A673 (cell line): ENCODE data around the gene ANKRD11. TPM values are rescaled to one million over a fixed set of nuclear protein-coding genes. Genes with fewer than 3 reads are reported as not detected.

Experiments
- BruUV-seq: library from RNA; stranded (reverse); fragments of 400-500 nt; replicated peaks from 2 replicates; lab custom pipeline; 2021; lab: Mats Ljungman, UMichigan
- CTCF ChIA-PET: fragments of 300-600 bp; sonication (Branson Sonifier 250); formaldehyde crosslinking; loops from one replicate; lab custom pipeline; 2022; ENCODE audit warnings: antibody characterized with exemption; lab: Charles Lee
- POLR2A ChIA-PET: fragments of 300-600 bp; sonication (Branson Sonifier 250); formaldehyde crosslinking; loops from one replicate; lab custom pipeline; 2022; ENCODE audit warnings: antibody characterized with exemption; ENCODE audit not compliant: low non-redundant PET; lab: Charles Lee
- DNase-seq: peaks from one replicate; pipeline ENCODE4 v3.0.0-alpha.2; 2015; ENCODE audit warnings: low spot score
- H3K27ac ChIP-seq: fragments of 200-600 bp; sonication (generic); 2 replicates; pipeline ENCODE4 v1.5.1; 2016; ENCODE audit warnings: mixed run types, low read depth, mild to moderate bottlenecking, mixed read lengths, antibody characterized with exemption, low read length; ENCODE audit not compliant: poor library complexity, severe bottlenecking
- H3K27me3 ChIP-seq: fragments of 200-600 bp; sonication (generic); replicated peaks from 2 replicates; pipeline ENCODE4 v1.6.1; 2017; ENCODE audit warnings: mixed run types, low read depth, mild to moderate bottlenecking, mixed read lengths, antibody characterized with exemption, low read length; ENCODE audit not compliant: insufficient read depth, poor library complexity
- H3K36me3 ChIP-seq: fragments of 200-600 bp; sonication (generic); 2 replicates; pipeline ENCODE4 v1.6.1; 2016; ENCODE audit warnings: mixed run types, mild to moderate bottlenecking, mixed read lengths, antibody characterized with exemption, low read length; ENCODE audit not compliant: insufficient read depth, poor library complexity, severe bottlenecking
- H3K4me1 ChIP-seq: fragments of 200-600 bp; sonication (generic); 2 replicates; pipeline ENCODE4 v1.6.1; 2017; ENCODE audit warnings: mixed run types, mild to moderate bottlenecking, mixed read lengths, antibody characterized with exemption, low read length; ENCODE audit not compliant: insufficient read depth, poor library complexity, severe bottlenecking
- H3K4me3 ChIP-seq: fragments of 200-600 bp; sonication (generic); 2 replicates; pipeline ENCODE4 v1.5.1; 2016; ENCODE audit warnings: low read depth, mixed run types, mild to moderate bottlenecking, mixed read lengths, low read length; ENCODE audit not compliant: poor library complexity, severe bottlenecking
- H3K9me3 ChIP-seq: fragments of 200-600 bp; sonication (generic); 2 replicates; pipeline ENCODE4 v1.6.1; 2016; ENCODE audit warnings: mixed run types, low read depth, mild to moderate bottlenecking, mixed read lengths, antibody characterized with exemption, low read length; ENCODE audit not compliant: poor library complexity, severe bottlenecking
- EZH2 ChIP-seq: fragments of 200-600 bp; sonication (generic); IDR thresholded peaks from 2 replicates; pipeline ENCODE4 v1.6.1; 2017; ENCODE audit warnings: borderline replicate concordance, low read depth, mild to moderate bottlenecking, mixed read lengths, antibody characterized with exemption, low read length; ENCODE audit not compliant: poor library complexity, severe bottlenecking
- intact Hi-C: fragments of 100-400 bp; cut with micrococcal nuclease; formaldehyde crosslinking; loops from one replicate; pipeline ENCODE4 v1.10.0; 2022; ENCODE audit not compliant: unreplicated experiment
- total RNA-seq: library from RNA; stranded (reverse); gene quantifications from 2 replicates; pipeline ENCODE4 v1.2.3, GENCODE V29; 2021
- TF ChIP-seq, protein P1 (sequence below): fragments of 300-800, 200-600 bp; sonication (generic); conservative IDR thresholded peaks from 2 replicates; pipeline ENCODE4 v1.5.1; 2017; ENCODE audit warnings: low read depth, mild to moderate bottlenecking, antibody characterized with exemption, low read length, moderate library complexity, mixed read lengths

Gene ANKRD11
- total RNA-seq, 1 experiment from 2014 or later: 217 TPM

DNA sequence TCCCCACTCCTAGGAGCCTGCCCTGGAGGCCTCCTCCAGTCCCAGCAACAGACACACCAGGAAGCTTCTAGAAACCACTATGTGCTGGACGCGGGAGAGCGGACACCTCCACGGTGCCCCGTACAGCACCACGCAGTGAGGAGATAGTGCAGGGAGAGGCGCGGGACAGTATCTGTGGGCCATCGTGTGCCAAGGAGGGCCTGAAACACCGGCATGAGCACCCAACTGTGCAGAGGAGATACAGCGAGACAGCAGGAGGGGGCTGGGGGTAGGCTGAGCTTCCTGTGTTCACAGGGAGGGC, 215.1 kb downstream of the ANKRD11 start:
- Histone ChIP-seq H3K4me1 (no peaks in the 10 kb centered on the region), H3K4me3 (no peak overlapping the region), H3K9me3 (no peaks in the 10 kb centered on the region), H3K27me3 (no peaks in the 10 kb centered on the region), H3K27ac (no peak overlapping the region), H3K36me3 (peaks cover 62% of the 10 kb centered on the region)
- TF ChIP-seq, protein P1, sequence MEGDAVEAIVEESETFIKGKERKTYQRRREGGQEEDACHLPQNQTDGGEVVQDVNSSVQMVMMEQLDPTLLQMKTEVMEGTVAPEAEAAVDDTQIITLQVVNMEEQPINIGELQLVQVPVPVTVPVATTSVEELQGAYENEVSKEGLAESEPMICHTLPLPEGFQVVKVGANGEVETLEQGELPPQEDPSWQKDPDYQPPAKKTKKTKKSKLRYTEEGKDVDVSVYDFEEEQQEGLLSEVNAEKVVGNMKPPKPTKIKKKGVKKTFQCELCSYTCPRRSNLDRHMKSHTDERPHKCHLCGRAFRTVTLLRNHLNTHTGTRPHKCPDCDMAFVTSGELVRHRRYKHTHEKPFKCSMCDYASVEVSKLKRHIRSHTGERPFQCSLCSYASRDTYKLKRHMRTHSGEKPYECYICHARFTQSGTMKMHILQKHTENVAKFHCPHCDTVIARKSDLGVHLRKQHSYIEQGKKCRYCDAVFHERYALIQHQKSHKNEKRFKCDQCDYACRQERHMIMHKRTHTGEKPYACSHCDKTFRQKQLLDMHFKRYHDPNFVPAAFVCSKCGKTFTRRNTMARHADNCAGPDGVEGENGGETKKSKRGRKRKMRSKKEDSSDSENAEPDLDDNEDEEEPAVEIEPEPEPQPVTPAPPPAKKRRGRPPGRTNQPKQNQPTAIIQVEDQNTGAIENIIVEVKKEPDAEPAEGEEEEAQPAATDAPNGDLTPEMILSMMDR: no peak
- TF ChIP-seq EZH2: no peak
- ChIA-PET CTCF (no interaction called here), POLR2A (no interaction called here)
- BruUV-seq: no TSS peak
- no peak for DNase-seq
- intact Hi-C loops: no loop called here

DNA sequence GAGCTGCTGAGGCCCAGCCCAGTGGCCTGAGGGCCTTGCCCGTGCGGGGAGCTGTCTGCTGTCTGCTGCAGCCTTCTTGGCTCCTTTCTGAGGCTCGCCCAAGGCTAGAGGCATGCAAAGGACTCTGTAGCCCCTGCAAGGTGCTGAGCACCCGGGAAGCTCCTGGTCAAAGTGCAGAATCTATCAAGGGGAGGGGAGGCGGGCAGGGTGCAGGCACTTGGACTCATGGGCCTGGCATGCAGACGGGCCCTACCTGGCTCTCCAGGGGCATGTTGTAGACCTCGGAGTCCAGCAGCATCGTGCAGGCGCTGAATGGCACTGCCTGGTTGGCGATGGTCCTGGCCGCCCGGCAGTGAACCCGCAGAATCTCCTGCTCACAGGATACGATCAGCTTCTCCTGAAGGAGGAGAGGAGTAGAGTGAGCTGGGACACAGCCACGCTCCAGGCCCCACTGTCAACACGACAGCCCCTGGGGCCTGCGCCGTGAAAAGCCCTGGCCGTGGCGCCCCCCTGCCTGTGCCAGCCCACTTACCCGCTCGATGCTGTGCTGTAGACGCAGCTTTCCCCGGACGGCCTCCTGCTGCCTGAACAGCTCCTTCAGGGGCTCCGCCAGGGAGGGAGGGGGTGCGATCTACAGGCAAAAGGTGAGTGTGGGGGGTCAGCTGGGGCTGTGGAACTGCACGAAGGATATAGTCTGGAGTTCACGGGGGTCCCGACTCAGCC, 215.6 kb downstream of the ANKRD11 start:
- CTCF ChIA-PET: no interaction called here
- BruUV-seq: no TSS peak
- peaks cover 62% of the 10 kb centered on the region for H3K36me3 ChIP-seq
- no peak overlapping the region for H3K27ac ChIP-seq
- H3K4me3 ChIP-seq: no peak overlapping the region
- intact Hi-C loops: no loop called here
- H3K27me3 ChIP-seq: no peaks in the 10 kb centered on the region
- no peak for DNase-seq
- H3K4me1 ChIP-seq: no peaks in the 10 kb centered on the region
- H3K9me3 ChIP-seq: no peaks in the 10 kb centered on the region
- no peak for TF ChIP-seq EZH2
- TF ChIP-seq, protein P1: no peak
- POLR2A ChIA-PET: no interaction called here

DNA sequence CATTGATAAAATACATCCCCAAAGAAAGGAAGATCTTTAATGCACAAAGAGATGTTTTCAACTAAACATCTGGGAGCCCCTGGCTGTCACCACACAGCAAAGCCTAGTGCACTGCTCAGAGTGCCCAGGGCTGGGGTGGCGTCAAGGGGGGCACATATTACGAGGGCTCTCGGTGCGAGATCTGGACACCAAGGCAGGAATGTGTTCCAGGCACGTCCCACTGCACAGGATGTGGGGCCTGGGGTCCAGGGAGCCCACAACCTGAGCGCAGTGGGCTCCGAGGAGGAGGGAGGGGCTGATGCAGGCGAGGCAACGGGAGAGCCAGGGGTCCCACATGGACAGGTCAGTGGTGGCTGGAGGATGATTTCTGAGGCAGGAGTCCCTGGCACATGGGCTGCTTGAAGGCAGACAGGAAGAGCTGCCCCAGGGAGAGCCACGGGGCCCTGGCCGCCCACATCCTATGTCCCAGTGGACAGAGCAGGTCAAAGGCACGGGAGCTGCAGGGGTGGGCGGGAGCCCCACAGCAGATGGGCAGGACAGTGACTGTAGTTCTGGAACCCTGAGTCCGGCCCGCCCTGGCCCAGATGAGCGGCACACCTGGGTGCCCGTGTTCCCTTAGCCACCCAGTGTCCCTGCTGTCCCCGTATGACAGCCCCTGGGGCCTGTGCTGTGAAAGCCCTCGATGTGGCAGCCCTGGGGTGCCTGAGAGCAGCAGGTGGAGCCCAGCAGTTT, 216.5 kb downstream of the ANKRD11 start:
- Histone ChIP-seq H3K27ac (no peak overlapping the region), H3K4me1 (no peaks in the 10 kb centered on the region), H3K36me3 (peaks cover 68% of the 10 kb centered on the region), H3K27me3 (no peaks in the 10 kb centered on the region), H3K4me3 (no peak overlapping the region), H3K9me3 (no peaks in the 10 kb centered on the region)
- no peak for DNase-seq
- no TSS peak for BruUV-seq
- POLR2A ChIA-PET: no interaction called here
- no peak for TF ChIP-seq EZH2
- TF ChIP-seq, protein P1: no peak
- CTCF ChIA-PET: no interaction called here
- intact Hi-C loops: no loop called here
